Ishikawa (cell line): ENCODE measurements around the gene TRABD.

Experiments
- CEBPB ChIP-seq: IDR thresholded peaks from 2 replicates; pipeline ENCODE4 v1.6.1; 2012
- CREB1 ChIP-seq: IDR thresholded peaks from 2 replicates; pipeline ENCODE4 v1.6.1; 2012; ENCODE audit warnings: low read depth
- EGR1 ChIP-seq: IDR thresholded peaks from 2 replicates; pipeline ENCODE4 v1.6.1; 2012
- EP300 ChIP-seq: IDR thresholded peaks from 2 replicates; pipeline ENCODE4 v1.6.1; 2012; ENCODE audit warnings: borderline replicate concordance
- FOXM1 ChIP-seq: IDR thresholded peaks from 2 replicates; pipeline ENCODE4 v1.6.1; 2012; ENCODE audit warnings: low read depth, borderline replicate concordance
- MAX ChIP-seq: IDR thresholded peaks from 2 replicates; pipeline ENCODE4 v1.6.1; 2012
- NFIC ChIP-seq: IDR thresholded peaks from 2 replicates; pipeline ENCODE4 v1.6.1; 2012
- RAD21 ChIP-seq: IDR thresholded peaks from 2 replicates; pipeline ENCODE4 v1.6.1; 2012; ENCODE audit warnings: low read depth
- REST ChIP-seq: IDR thresholded peaks from 2 replicates; pipeline ENCODE4 v1.6.1; 2012; ENCODE audit warnings: low read depth, mild to moderate bottlenecking
- TAF1 ChIP-seq: IDR thresholded peaks from 2 replicates; pipeline ENCODE4 v1.6.1; 2012; ENCODE audit warnings: low read depth, mild to moderate bottlenecking
- TCF12 ChIP-seq: IDR thresholded peaks from 2 replicates; pipeline ENCODE4 v1.6.1; 2012; ENCODE audit warnings: low read depth
- TEAD4 ChIP-seq: IDR thresholded peaks from 2 replicates; pipeline ENCODE4 v1.6.1; 2012
- USF1 ChIP-seq: IDR thresholded peaks from 2 replicates; pipeline ENCODE4 v1.6.1; 2012
- YY1 ChIP-seq: IDR thresholded peaks from 2 replicates; pipeline ENCODE4 v1.6.1; 2012; ENCODE audit warnings: low read depth
- ZBTB7A ChIP-seq: IDR thresholded peaks from 2 replicates; pipeline ENCODE4 v1.6.1; 2012; ENCODE audit warnings: low read depth

The TRABD gene

DNA sequence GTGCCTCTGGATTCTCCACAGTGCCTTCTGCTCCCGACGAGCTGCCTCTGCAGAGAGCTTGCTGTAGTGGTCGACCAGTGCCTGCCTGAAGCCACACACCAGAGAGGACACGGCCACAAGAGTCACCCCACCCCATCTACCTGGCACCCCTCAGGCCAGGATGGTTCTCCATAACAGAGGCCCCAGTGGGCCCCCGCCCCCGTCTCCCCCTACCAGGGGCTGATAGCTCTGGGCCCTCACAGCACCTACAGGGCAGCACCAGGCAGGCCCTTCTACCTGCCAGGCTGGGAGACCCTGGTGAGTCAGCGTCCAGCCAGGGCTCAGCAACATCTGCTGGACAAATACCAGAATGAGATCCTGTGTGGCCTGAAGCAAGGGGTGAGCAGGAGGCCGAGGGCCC lies 36.8 kb downstream of the TRABD start:
- no peak for TF ChIP-seq REST
- no peak for TF ChIP-seq YY1
- no peak for TF ChIP-seq CEBPB
- no peak for TF ChIP-seq TEAD4
- no peak for TF ChIP-seq FOXM1
- no peak for TF ChIP-seq TAF1
- TF ChIP-seq RAD21 = no peak
- no peak for TF ChIP-seq CREB1
- no peak for TF ChIP-seq ZBTB7A
- TF ChIP-seq NFIC = no peak
- TF ChIP-seq MAX = no peak
- no peak for TF ChIP-seq USF1
- no peak for TF ChIP-seq EGR1
- no peak for TF ChIP-seq EP300
- TF ChIP-seq TCF12 = no peak

- TF ChIP-seq NFIC = no peak
- TF ChIP-seq TCF12 = no peak
- TF ChIP-seq REST = no peak
- no peak for TF ChIP-seq CREB1
- TF ChIP-seq RAD21 = no peak
- TF ChIP-seq MAX = no peak
- no peak for TF ChIP-seq CEBPB
- TF ChIP-seq USF1 = no peak
- TF ChIP-seq YY1 = no peak
- TF ChIP-seq TEAD4 = no peak
- TF ChIP-seq EP300 = no peak
- TF ChIP-seq FOXM1 = no peak
- TF ChIP-seq EGR1 = no peak
- no peak for TF ChIP-seq TAF1
- no peak for TF ChIP-seq ZBTB7A
These were observed 38.4 kb downstream of the TRABD start for GRCh38 chr22:50224071-50224470.

DNA sequence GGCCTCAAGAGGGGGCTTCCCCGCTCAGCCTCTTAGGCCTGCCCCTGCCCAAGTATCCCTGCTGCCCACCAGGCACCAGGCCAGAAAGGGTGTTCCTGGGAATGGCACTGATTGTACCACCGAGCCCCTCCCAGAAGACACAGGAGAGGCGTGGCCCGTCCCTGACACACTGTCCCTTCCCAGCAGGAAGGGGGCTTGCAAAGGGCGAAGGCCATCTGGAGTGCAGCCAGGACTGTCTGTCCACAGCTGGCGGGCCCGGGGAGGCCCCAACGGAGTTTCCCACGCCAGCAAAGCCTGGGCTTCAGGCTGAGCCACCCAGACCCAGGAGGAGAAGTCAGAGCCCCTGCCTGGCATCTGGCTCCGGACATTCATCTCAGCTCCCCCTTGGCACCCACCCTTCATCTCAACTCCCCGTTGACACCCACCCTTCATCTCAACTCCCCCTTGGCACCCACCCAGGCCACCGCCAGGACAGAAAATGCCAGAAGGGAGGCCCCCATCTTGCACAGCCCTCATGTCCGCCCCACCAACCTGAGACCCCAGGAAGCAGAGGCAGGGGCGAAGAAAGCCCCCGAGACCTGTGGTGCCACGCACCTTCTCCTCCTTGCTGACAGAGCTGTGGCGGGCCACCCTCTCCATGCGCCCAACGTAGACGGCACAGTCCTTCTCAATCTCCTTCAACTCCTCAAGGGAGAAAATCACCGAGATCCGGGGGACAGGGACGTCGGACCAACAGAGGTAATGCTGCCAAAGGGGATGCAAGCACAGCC lies 39.7 kb downstream of the TRABD start:
- TF ChIP-seq USF1 (no peak), MAX (no peak), CREB1 (no peak), TAF1 (no peak), NFIC (no peak), TCF12 (no peak)

DNA sequence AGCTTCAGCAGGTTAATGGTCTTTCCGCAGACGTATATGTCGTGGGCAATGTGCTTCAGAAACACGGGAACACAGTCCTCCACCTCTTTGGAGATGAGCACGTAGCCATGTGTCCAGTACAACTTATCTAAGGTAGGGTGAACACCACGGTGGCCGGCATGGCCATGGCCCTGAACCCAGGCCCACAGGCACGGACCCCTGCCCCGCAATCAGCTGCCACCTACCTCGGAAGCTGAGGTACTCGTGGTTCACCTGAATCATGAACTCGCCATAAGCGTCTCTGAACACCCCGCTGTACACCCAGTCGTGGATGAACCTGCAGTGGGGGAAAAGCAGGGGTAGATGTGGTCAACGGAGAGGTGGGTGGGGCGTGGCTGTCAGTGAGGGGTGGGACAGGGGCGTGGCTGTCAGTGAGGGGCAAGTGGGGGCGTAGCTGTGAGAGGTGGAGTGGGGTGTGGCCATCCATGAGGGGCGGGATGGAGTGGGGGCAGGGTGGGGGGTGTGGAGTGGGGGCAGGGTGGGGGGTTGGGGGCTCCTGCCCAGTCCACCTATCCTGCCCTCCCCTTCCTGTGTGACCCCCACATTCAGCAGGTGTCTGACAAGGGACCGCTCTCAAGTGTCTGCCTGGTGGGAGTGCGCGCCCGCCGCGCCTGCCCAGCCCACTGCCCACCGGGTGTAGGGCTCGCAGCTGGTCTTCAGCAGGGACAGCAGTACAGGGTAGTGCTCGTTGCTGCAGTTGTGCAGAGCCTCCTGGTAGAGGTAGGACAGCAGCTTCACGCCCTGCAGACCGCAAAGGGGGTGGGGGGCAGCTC lies 40.6 kb downstream of the TRABD start:
- TF ChIP-seq ZBTB7A (no peak), MAX (no peak), TEAD4 (no peak), FOXM1 (no peak), EGR1 (no peak), YY1 (no peak), RAD21 (no peak), CREB1 (no peak), USF1 (no peak), NFIC (no peak), TAF1 (no peak), CEBPB (no peak)
